Suprapubic skin (tissue), 4 donors: ENCODE results near the gene ZNF384.

Experiments
- POLR2A ChIP-seq, 2 donors: fragments of 450-650 bp; IDR thresholded peaks; one replicate each; pipeline ENCODE4 v1.6.1; 2017; ENCODE audit warnings: antibody characterized with exemption in 2 of 2, mild to moderate bottlenecking in 2 of 2, moderate library complexity in 2 of 2
- POLR2AphosphoS5 ChIP-seq, 3 donors: sonication (generic); formaldehyde crosslinking; IDR thresholded peaks; one replicate each; pipeline ENCODE4 v1.6.1; 2017; ENCODE audit warnings: antibody characterized with exemption in 3 of 3
- TF ChIP-seq, protein P1 (sequence below), 2 donors: fragments of 200-600 bp in 1 of 2; fragments of 450-650 bp in 1 of 2; sonication (generic) in 1 of 2; IDR thresholded peaks; one replicate each; pipeline ENCODE4 v1.5.1; 2016 to 2019; ENCODE audit warnings: antibody characterized with exemption in 2 of 2, mild to moderate bottlenecking in 1 of 2, moderate library complexity in 1 of 2

DNA sequence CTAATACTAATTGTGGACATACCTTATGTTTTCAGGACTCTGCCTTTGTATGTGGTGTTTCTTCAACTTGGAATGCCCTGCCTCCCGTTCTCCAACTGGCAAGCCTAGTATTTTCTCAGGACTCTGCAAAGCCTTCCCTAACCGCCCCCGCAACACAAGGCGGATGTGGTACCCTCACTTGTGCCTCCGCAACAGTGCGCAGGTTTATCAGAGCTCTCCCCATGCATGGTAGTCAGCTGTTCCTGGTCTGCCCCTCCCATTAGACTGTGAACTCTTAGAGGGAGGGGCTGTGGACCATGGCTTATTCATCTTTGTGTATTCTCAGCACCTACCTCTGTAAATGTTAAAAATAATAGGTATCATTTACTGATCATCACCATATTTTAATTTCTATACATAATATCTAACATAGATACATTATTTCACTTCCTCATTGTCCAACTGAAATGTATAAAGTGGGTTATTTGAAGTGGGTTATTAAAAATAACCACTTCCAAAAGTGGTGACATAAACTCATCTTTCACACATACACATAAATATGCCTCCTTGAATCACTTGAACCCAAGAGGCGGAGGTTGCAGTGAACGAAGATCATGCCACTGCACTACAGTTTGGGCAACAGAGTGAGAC lies 62.4 kb downstream of the ZNF384 start:
- TF ChIP-seq, protein P1, sequence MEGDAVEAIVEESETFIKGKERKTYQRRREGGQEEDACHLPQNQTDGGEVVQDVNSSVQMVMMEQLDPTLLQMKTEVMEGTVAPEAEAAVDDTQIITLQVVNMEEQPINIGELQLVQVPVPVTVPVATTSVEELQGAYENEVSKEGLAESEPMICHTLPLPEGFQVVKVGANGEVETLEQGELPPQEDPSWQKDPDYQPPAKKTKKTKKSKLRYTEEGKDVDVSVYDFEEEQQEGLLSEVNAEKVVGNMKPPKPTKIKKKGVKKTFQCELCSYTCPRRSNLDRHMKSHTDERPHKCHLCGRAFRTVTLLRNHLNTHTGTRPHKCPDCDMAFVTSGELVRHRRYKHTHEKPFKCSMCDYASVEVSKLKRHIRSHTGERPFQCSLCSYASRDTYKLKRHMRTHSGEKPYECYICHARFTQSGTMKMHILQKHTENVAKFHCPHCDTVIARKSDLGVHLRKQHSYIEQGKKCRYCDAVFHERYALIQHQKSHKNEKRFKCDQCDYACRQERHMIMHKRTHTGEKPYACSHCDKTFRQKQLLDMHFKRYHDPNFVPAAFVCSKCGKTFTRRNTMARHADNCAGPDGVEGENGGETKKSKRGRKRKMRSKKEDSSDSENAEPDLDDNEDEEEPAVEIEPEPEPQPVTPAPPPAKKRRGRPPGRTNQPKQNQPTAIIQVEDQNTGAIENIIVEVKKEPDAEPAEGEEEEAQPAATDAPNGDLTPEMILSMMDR (IDR thresholded peaks at IDR 0.05), result no peak
- TF ChIP-seq POLR2A (IDR thresholded peaks at IDR 0.05) (no peak), POLR2AphosphoS5 (IDR thresholded peaks at IDR 0.05) (no peak)
